Body of pancreas (tissue), 4 donors: ENCODE measurements around the gene PML.

Experiments
- CTCF ChIP-seq, 7 experiments: fragments of 450-650 bp in 4 of 7; fragments of 200-600 bp in 3 of 7; sonication (generic) in 3 of 7; IDR thresholded peaks; one replicate each; pipeline ENCODE4 v1.5.1; 2016 to 2019; ENCODE audit warnings: antibody characterized with exemption in 7 of 7
- POLR2A ChIP-seq, 3 donors: fragments of 450-650 bp; IDR thresholded peaks; one replicate each; pipeline ENCODE4 v1.6.1; 2016; ENCODE audit warnings: antibody characterized with exemption in 3 of 3, mild to moderate bottlenecking in 2 of 3

- TF ChIP-seq CTCF (IDR thresholded peaks at IDR 0.05) (no peak), POLR2A (IDR thresholded peaks at IDR 0.05) (no peak)
Measured at GRCh38 chr15:74034206-74034755, 39.8 kb downstream of the PML start.
